Lung (tissue), 12 donors: ENCODE measurements around the gene PRKG2. TPM values are rescaled to one million over a fixed set of nuclear protein-coding genes. Genes with fewer than 3 reads are reported as not detected.

Experiments
- ATAC-seq: fragments of 200-7000 bp; cut with Tn5 transposase; one replicate; pipeline ENCODE4 v1.9.1; 2020; ENCODE audit warnings: moderate number of reproducible peaks; ENCODE audit not compliant: insufficient read depth, low FRiP score
- DNase-seq, 3 donors: peaks; one replicate each; pipeline ENCODE4 v3.0.0-alpha.2; 2013 to 2017
- H3K27ac ChIP-seq, 2 donors: one replicate each; pipeline ENCODE4 v1.5.1; 2013; ENCODE audit warnings: mild to moderate bottlenecking in 2 of 2, moderate library complexity in 2 of 2, control low read depth in 1 of 2, inconsistent platforms in 1 of 2, low read depth in 1 of 2, low read length in 1 of 2
- H3K27me3 ChIP-seq, 3 donors: one replicate each; pipeline ENCODE4 v1.5.1; 2013; ENCODE audit warnings: low read length in 2 of 3; ENCODE audit not compliant: control insufficient read depth in 3 of 3, insufficient read depth in 3 of 3
- H3K36me3 ChIP-seq, 4 donors: one replicate each; pipeline ENCODE4 v1.5.1; 2013; ENCODE audit warnings: low read length in 4 of 4, mild to moderate bottlenecking in 1 of 4, moderate library complexity in 1 of 4; ENCODE audit not compliant: control insufficient read depth in 4 of 4, insufficient read depth in 4 of 4
- H3K4me1 ChIP-seq, 5 donors: one replicate each; pipeline ENCODE4 v1.5.1; 2013; ENCODE audit warnings: low read length in 5 of 5, mild to moderate bottlenecking in 2 of 5, moderate library complexity in 1 of 5; ENCODE audit not compliant: control insufficient read depth in 5 of 5, insufficient read depth in 5 of 5
- H3K4me3 ChIP-seq: one replicate; pipeline ENCODE4 v1.5.1; 2013; ENCODE audit warnings: mild to moderate bottlenecking, control low read depth, moderate library complexity
- H3K9ac ChIP-seq, 2 donors: one replicate each; pipeline ENCODE4 v1.5.1; 2013; ENCODE audit warnings: low read length in 2 of 2, control low read depth in 1 of 2; ENCODE audit not compliant: insufficient read depth in 1 of 2
- H3K9me3 ChIP-seq, 4 donors: one replicate each; pipeline ENCODE4 v1.5.1; 2013; ENCODE audit warnings: low read length in 3 of 4, mild to moderate bottlenecking in 1 of 4, moderate library complexity in 1 of 4; ENCODE audit not compliant: control insufficient read depth in 4 of 4, insufficient read depth in 3 of 4
- CTCF ChIP-seq: IDR thresholded peaks from 2 replicates; pipeline ENCODE4 v1.5.1; 2012; ENCODE audit warnings: mild to moderate bottlenecking; ENCODE audit errors: control extremely low read depth, extremely low read depth
- WGBS, 2 donors: extraction: QIAGEN DNeasy Blood & Tissue Kit; methylation state at CpG; one replicate each; pipeline ENCODE4 v1.1.7; 2013; 5-methylcytosine and 5-hydroxymethylcytosine counted together
- polyA plus RNA-seq, 2 donors: library from polyadenylated mRNA; stranded (reverse); fragments of 200-250 nt; gene quantifications; one replicate each; pipeline ENCODE4 v1.2.1, GENCODE V29; 2013
- total RNA-seq, 2 donors: library from RNA; depleted of rRNA in 1 of 2; stranded (reverse); fragments of >200 nt in 1 of 2; gene quantifications; one replicate each; pipeline ENCODE4 v1.2.1, GENCODE V29; 2014 to 2021
- donor health status: control.
- donor health status: control.
- donor health status: Bipolar disorder and iron deficiency.
- donor health status: healthy.
- donor health status: DM: yes; HTN: yes; CAD: no.

PRKG2 gene
- total and polyA plus RNA-seq, 4 donors = 0.06 to 4.2 (median 2.7) TPM

GRCh38 chr4:81165861-81166430 is 49.1 kb downstream of the PRKG2 start:
- no peaks in the 10 kb centered on the region for H3K27me3 ChIP-seq
- TF ChIP-seq CTCF = no peak
- H3K4me3 ChIP-seq = no peak overlapping the region
- ATAC-seq (no peak), DNase-seq (no peak)
- no peaks in the 10 kb centered on the region for H3K36me3 ChIP-seq
- H3K27ac ChIP-seq = no peak overlapping the region
- 49 to 71% methylated on average over 1 of the region's 1 CpG for WGBS, 2 donors
- H3K9ac ChIP-seq = no peak overlapping the region
- no peaks in the 10 kb centered on the region for H3K4me1 ChIP-seq
- H3K9me3 ChIP-seq = no peaks in the 10 kb centered on the region

GRCh38 chr4:81164623-81165416 is 50.2 kb downstream of the PRKG2 start:
- no peak for TF ChIP-seq CTCF
- Histone ChIP-seq H3K9ac (no peak overlapping the region), H3K27ac (no peak overlapping the region), H3K4me1 (no peaks in the 10 kb centered on the region), H3K4me3 (no peak overlapping the region), H3K27me3 (no peaks in the 10 kb centered on the region), H3K36me3 (no peaks in the 10 kb centered on the region), H3K9me3 (no peaks in the 10 kb centered on the region)
- no peak for ATAC-seq
- 78 to 90% methylated on average over 7 of the region's 7 CpGs for WGBS, 2 donors
- no peak for DNase-seq

GRCh38 chr4:81164126-81164525 is 50.9 kb downstream of the PRKG2 start:
- 61 to 91% methylated on average over 3 of the region's 3 CpGs for WGBS, 2 donors
- no peaks in the 10 kb centered on the region for H3K27me3 ChIP-seq
- H3K4me3 ChIP-seq = no peak overlapping the region
- DNase-seq (no peak), ATAC-seq (no peak)
- TF ChIP-seq CTCF = no peak
- H3K27ac ChIP-seq = no peak overlapping the region
- H3K36me3 ChIP-seq = no peaks in the 10 kb centered on the region
- no peaks in the 10 kb centered on the region for H3K9me3 ChIP-seq
- no peak overlapping the region for H3K9ac ChIP-seq
- H3K4me1 ChIP-seq = no peaks in the 10 kb centered on the region
